Activated CD8-positive, alpha-beta T cell treated with anti-CD3 and anti-CD28 coated beads, Interleukin-2, amount 10 ng/mL, durations not matched to agents 7 days and 5 days (primary cell): ENCODE measurements around the gene OTOA. TPM values are rescaled to one million over a fixed set of nuclear protein-coding genes. Genes with fewer than 3 reads are reported as not detected.
"Not testable (repeated sequence)": the region's sequence is repeated elsewhere in the genome, so short reads cannot be mapped to it uniquely, and the experiment has no call there.

Source experiments
- ATAC-seq: fragments of 150-1000 bp; cut with Tn5 transposase; one replicate; pipeline ENCODE4 v1.10.0; 2021; ENCODE audit warnings: moderate library complexity
- CTCF ChIA-PET: fragments of 350-600 bp; sonication (Branson Sonifier 250); formaldehyde crosslinking; loops from one replicate; lab custom pipeline; 2021; ENCODE audit warnings: antibody characterized with exemption; lab: Charles Lee
- POLR2A ChIA-PET: fragments of 350-600 bp; sonication (Branson Sonifier 250); formaldehyde crosslinking; loops from one replicate; lab custom pipeline; 2021; ENCODE audit warnings: antibody characterized with exemption; lab: Charles Lee
- DNase-seq: peaks from one replicate; pipeline ENCODE4 v3.0.0-alpha.2; 2020
- H3K27ac Mint-ChIP-seq: one replicate; pipeline ENCODE4 v1.8.0; 2021; ENCODE audit warnings: mild to moderate bottlenecking, mixed read lengths
- H3K27me3 Mint-ChIP-seq: one replicate; pipeline ENCODE4 v1.8.0; 2021; ENCODE audit warnings: low read depth, mixed read lengths
- H3K36me3 Mint-ChIP-seq: one replicate; pipeline ENCODE4 v1.8.0; 2021; ENCODE audit warnings: low read depth, mixed read lengths
- H3K4me1 Mint-ChIP-seq: one replicate; pipeline ENCODE4 v1.8.0; 2021; ENCODE audit warnings: low read depth, mixed read lengths
- H3K4me3 Mint-ChIP-seq: one replicate; pipeline ENCODE4 v1.8.0; 2021; ENCODE audit warnings: mild to moderate bottlenecking, mixed read lengths
- H3K9me3 Mint-ChIP-seq: one replicate; pipeline ENCODE4 v1.8.0; 2022; ENCODE audit warnings: mixed read lengths; ENCODE audit not compliant: insufficient read depth
- total RNA-seq, 2 experiments: library from RNA; stranded (reverse); gene quantifications; one replicate each; pipeline ENCODE4 v1.2.3, GENCODE V29; 2021

Gene OTOA
- total RNA-seq, 2 experiments from 2014 or later = not detected

- DNase-seq = no peak
- Mint-ChIP-seq H3K4me1 (peaks cover 3% of the 10 kb centered on the region), H3K36me3 (no peaks in the 10 kb centered on the region), H3K27ac (no peak overlapping the region), H3K9me3 (no peaks in the 10 kb centered on the region), H3K4me3 (no peak overlapping the region), H3K27me3 (peaks cover 6% of the 10 kb centered on the region)
- ChIA-PET POLR2A (no interaction called here), CTCF (no interaction called here)
- ATAC-seq = no peak
Observed at GRCh38 chr16:21727344-21727743, 63.6 kb downstream of the OTOA start.

- H3K4me1 Mint-ChIP-seq, H3K27me3 Mint-ChIP-seq, H3K27ac Mint-ChIP-seq, H3K9me3 Mint-ChIP-seq, DNase-seq, H3K36me3 Mint-ChIP-seq, ATAC-seq, H3K4me3 Mint-ChIP-seq, POLR2A ChIA-PET, CTCF ChIA-PET: not testable (repeated sequence)
Observed at GRCh38 chr16:21731233-21731632, 67.5 kb downstream of the OTOA start.

GRCh38 chr16:21740637-21741036 lies 76.9 kb downstream of the OTOA start:
- H3K36me3 Mint-ChIP-seq, H3K4me1 Mint-ChIP-seq, DNase-seq, H3K27me3 Mint-ChIP-seq, CTCF ChIA-PET, ATAC-seq, H3K27ac Mint-ChIP-seq, H3K9me3 Mint-ChIP-seq, POLR2A ChIA-PET, H3K4me3 Mint-ChIP-seq: not testable (repeated sequence)

- POLR2A ChIA-PET = not testable (repeated sequence)
Observed at GRCh38 chr16:21756192-21757079, 92.7 kb downstream of the OTOA start.

GRCh38 chr16:21757080-21757671 lies 93.4 kb downstream of the OTOA start:
- H3K27me3 Mint-ChIP-seq, H3K4me3 Mint-ChIP-seq, CTCF ChIA-PET, DNase-seq, H3K36me3 Mint-ChIP-seq, H3K4me1 Mint-ChIP-seq, POLR2A ChIA-PET, H3K27ac Mint-ChIP-seq, H3K9me3 Mint-ChIP-seq: not testable (repeated sequence)
- ATAC-seq = peak; percentile 96

More at GRCh38 chr16:21756192-21757079, 92.7 kb downstream of the OTOA start:
- H3K36me3 Mint-ChIP-seq, DNase-seq, H3K4me1 Mint-ChIP-seq, H3K27me3 Mint-ChIP-seq, H3K4me3 Mint-ChIP-seq, H3K27ac Mint-ChIP-seq, H3K9me3 Mint-ChIP-seq, CTCF ChIA-PET, ATAC-seq: not testable (repeated sequence)

- CTCF ChIA-PET, ATAC-seq, H3K27ac Mint-ChIP-seq, H3K4me3 Mint-ChIP-seq, H3K27me3 Mint-ChIP-seq, H3K36me3 Mint-ChIP-seq, POLR2A ChIA-PET, H3K9me3 Mint-ChIP-seq, DNase-seq, H3K4me1 Mint-ChIP-seq: not testable (repeated sequence)
Observed at GRCh38 chr16:21768280-21768679, 104.5 kb downstream of the OTOA start.

GRCh38 chr16:21768810-21769209 lies 105.0 kb downstream of the OTOA start:
- H3K27ac Mint-ChIP-seq, H3K4me3 Mint-ChIP-seq, POLR2A ChIA-PET, H3K36me3 Mint-ChIP-seq, CTCF ChIA-PET, ATAC-seq, H3K9me3 Mint-ChIP-seq, H3K4me1 Mint-ChIP-seq, H3K27me3 Mint-ChIP-seq, DNase-seq: not testable (repeated sequence)

GRCh38 chr16:21769284-21769683 lies 105.5 kb downstream of the OTOA start:
- ATAC-seq, H3K27ac Mint-ChIP-seq, POLR2A ChIA-PET, H3K36me3 Mint-ChIP-seq, H3K4me1 Mint-ChIP-seq, H3K27me3 Mint-ChIP-seq, H3K9me3 Mint-ChIP-seq, H3K4me3 Mint-ChIP-seq, CTCF ChIA-PET, DNase-seq: not testable (repeated sequence)

- H3K4me1 Mint-ChIP-seq, ATAC-seq, H3K4me3 Mint-ChIP-seq, POLR2A ChIA-PET, CTCF ChIA-PET, H3K27me3 Mint-ChIP-seq, H3K27ac Mint-ChIP-seq, H3K9me3 Mint-ChIP-seq, H3K36me3 Mint-ChIP-seq, DNase-seq: not testable (repeated sequence)
Observed at GRCh38 chr16:21770584-21770983, 106.8 kb downstream of the OTOA start.

- H3K36me3 Mint-ChIP-seq, H3K27me3 Mint-ChIP-seq, POLR2A ChIA-PET, DNase-seq, ATAC-seq, H3K9me3 Mint-ChIP-seq, H3K27ac Mint-ChIP-seq, CTCF ChIA-PET, H3K4me3 Mint-ChIP-seq, H3K4me1 Mint-ChIP-seq: not testable (repeated sequence)
Observed at GRCh38 chr16:21772547-21773206, 108.9 kb downstream of the OTOA start.

GRCh38 chr16:21773207-21773553 lies 109.4 kb downstream of the OTOA start:
- H3K4me3 Mint-ChIP-seq, ATAC-seq, DNase-seq, H3K9me3 Mint-ChIP-seq, H3K4me1 Mint-ChIP-seq, POLR2A ChIA-PET, H3K36me3 Mint-ChIP-seq, H3K27ac Mint-ChIP-seq, CTCF ChIA-PET, H3K27me3 Mint-ChIP-seq: not testable (repeated sequence)

GRCh38 chr16:21780525-21780924 lies 116.8 kb downstream of the OTOA start:
- not testable (repeated sequence) for H3K27me3 Mint-ChIP-seq, ATAC-seq, DNase-seq

More at GRCh38 chr16:21780525-21780924, 116.8 kb downstream of the OTOA start:
- CTCF ChIA-PET, POLR2A ChIA-PET, H3K9me3 Mint-ChIP-seq, H3K4me1 Mint-ChIP-seq, H3K4me3 Mint-ChIP-seq, H3K27ac Mint-ChIP-seq, H3K36me3 Mint-ChIP-seq: not testable (repeated sequence)
